GM19468 (cell line): ENCODE measurements around the gene TAF4B.
"Not testable (repeated sequence)": the region's sequence is repeated elsewhere in the genome, so short reads cannot be mapped to it uniquely, and the experiment has no call there.

Experiments
- ATAC-seq: cut with Tn5 transposase; IDR thresholded peaks from one replicate; pipeline ENCODE4 v1.9.1; 2021; ENCODE audit warnings: mild to moderate bottlenecking, moderate library complexity, moderate number of reproducible peaks; ENCODE audit not compliant: unreplicated experiment; ENCODE audit errors: extremely low read depth

The TAF4B gene

DNA sequence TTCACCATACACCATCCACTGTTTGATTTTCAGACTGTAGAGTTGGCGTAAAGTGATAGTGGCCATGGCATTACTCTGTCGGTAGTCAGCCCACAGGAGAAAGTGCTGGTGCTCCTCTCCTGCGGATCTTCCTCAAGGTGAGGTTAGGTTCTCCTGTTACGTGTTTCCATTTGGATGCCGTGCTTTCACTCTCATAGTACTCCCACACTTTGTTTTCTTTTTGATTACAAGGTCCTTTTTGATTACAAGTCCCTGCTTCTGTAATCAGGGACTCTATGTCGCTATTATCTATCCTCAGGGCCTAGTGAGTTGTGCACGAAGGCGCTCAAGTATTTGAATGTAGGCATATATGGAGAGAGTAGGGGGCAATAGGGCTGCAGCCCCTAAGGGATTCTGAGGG is 4.3 kb downstream of the TAF4B start:
- ATAC-seq: no peak

DNA sequence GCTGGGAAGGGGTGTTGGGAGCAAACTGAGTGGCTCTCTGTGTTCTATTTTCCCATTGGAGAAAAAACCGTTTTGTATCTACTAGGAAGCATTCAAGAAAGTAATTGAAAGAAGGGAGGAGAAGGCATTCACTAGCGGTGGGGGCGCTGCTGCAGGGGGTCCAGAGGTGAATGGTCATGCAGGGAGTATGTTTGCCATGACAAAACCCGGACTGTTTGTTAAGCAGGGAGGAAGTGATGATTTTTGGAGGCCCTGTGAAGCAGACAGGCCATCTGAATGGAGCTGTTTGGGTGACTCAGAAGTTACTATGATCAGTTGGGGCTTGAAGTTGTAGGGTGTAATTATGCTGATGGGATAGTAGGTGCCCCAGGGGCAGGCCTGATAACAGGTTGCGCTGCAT is 7.0 kb downstream of the TAF4B start:
- ATAC-seq: no peak

DNA sequence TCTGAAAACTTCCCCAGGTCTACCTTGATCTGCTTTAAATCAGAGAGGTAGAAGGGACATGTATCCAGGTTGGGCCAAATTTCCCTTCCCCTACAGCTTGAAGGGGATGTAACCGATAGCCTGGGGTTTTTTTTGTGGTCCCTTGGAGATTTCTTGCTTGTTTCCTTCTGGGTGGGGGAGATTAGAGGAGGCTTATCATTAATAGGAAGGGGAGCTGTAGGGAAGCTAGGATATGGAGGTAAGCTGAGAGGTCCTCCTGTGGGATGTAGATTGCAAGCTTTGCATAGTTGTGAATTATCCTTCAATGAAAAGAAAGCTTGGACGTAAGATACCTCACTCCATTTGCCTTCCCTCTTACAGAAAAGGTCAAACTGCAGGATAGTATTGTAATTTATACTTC is 11.1 kb downstream of the TAF4B start:
- ATAC-seq: not testable (repeated sequence)

DNA sequence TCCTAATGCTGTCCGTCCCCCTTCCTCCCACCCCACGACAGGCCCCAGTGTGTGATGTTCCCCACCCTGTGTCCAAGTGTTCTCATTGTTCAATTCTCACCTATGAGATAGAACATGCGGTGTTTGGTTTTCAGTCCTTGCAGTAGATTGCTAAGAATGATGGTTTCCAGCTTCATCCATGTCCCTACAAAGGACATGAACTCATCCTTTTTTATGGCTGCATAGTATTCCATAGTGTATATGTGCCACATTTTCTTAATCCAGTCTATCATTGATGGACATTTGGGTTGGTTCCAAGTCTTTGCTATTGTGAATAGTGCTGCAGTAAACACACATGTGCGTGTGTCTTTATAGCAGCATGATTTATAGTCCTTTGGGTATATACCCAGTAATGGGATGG is 12.5 kb downstream of the TAF4B start:
- ATAC-seq: not testable (repeated sequence)

DNA sequence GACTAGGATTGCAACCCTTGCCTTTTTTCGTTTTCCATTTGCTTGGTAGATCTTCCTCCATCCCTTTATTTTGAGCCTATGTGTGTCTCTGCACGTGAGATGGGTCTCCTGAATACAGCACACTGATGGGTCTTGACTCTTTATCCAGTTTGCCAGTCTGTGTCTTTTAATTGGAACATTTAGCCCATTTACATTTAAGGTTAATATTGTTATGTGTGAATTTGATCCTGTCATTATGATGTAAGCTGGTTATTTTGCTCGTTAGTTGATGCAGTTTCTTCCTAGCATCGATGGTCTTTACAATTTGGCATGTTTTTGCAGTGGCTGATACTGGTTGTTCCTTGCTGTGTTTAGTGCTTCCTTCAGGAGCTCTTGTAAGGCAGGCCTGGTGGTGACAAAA is 16.1 kb downstream of the TAF4B start:
- not testable (repeated sequence) for ATAC-seq

DNA sequence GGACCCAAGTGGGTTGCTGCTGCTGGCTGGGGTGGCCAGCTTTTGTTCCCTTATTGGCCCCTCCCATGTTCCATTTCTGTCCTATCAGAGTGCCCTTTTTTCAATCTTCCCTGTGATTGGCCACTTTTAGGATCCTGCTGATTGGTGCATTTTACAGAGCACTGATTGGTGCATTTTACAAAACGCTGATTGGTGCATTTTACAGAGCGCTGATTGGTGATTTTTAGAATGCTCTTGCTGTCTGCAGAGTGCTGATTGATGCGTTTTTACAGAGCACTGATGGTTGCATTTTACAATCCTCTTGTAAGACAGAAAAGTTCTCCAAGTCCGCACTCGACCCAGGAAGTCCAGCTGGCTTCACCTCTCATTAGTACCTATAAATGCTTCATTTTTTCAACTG is 19.2 kb downstream of the TAF4B start:
- not testable (repeated sequence) for ATAC-seq

DNA sequence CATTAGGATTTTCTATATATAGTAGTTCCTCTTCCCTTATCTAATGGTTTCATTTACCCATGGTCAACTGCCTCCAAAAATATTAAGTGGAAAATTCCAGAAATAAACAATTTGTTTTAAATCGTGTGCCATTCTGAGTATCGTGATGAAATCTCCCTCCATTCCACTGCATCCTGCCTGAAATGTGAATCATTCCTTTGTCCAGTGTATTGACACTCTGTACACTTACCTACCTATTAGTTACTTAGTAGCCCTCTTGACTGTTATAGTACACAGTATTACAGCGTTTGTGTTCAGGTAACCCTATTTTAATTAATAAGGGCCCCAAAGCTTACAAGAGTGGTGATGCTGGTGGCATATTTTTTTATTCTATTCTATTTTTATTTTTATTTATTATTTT is 26.2 kb downstream of the TAF4B start:
- ATAC-seq: no peak

DNA sequence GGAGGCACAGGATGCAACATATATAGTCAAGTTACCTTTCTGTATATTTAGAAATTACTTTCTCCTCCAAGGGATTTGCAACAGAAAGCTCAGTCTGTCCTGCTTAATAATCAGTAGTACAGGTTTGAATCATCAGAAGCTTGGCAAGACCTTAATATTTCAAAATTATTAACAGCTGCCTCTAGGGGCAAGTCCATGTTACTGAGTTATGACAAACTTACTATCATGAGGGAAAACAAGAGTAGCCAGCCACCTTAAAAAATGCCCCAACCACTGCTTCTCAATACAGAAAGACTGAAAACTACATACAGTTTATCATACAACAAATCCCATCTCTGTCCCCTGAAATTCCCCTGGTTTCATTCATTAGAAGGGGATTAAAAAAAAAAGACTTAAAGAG is 28.6 kb downstream of the TAF4B start:
- not testable (repeated sequence) for ATAC-seq

DNA sequence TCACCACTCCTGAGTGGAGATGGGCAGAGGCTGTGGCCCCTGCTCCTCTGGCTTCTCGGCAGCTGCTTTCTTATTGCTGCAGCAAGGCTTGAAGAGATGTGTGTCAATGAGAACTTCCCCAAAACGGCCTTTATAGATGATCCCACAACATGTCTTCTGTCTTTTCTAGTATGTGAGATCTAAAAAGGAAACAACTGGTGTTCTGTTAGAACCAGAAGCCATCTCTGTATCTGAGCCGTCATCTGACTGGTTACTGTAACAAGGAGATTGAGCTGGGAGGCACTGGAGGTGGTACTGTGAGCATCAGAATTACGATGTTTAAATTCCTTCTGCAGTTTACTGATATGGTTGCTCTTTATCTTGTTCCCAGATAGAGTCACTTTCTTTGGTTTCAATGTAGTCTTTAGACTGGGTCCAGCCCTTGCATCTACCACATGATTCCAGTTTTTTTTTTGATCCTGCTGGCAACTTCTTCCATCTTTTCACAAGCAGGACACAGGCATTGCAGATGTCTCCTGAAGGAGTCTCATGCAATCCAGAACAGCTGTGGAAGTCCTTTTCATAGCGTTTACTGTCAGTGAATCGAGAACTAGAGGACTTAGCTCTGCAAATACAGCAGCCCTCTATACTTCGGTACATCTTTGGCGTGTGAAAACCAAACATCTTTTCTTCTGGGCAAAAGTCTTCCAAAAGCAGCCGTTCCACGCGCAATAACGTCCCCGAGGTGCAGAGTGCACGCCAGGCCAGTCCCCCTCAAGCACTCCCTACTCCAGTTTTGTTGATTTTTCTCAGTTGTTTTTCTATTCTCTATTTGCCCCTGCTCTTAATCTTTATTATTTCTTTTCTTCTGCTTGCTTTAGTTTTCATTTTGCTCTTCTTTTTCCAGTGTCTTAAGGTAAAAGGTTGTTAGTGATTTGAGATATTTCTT is 29.7 kb downstream of the TAF4B start:
- ATAC-seq: no peak

DNA sequence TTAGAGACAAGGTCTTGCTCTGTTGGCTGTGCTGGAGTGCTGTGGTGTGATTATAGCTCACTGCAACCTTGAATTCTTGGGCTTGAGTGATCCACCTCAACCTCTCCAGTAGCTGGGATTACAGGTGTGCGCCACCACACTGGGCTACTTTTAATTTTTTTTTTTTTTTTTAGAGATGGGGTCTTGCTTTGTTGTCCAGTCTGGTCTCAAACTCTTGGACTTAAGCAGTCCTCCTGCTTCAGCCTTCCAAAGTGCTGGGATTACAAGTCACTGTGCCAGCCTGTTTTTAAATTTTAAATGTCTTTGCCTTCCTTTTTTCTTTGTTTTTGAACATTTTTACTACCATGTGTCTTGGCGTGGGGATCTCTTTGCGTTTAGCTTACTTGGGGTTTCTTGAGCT is 32.5 kb downstream of the TAF4B start:
- ATAC-seq: no peak

DNA sequence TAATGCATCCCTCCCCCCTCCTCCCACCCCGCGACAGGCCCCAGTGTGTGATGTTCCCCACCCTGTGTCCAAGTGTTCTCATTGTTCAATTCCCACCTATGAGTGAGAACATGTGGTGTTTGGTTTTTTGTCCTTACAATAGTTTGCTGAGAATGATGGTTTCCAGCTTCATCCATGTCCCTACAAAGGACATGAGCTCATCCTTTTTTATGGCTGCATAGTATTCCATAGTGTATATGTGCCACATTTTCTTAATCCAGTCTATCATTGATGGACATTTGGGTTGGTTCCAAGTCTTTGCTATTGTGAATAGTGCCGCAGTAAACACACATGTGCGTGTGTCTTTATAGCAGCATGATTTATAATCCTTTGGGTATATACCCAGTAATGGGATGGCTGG is 33.2 kb downstream of the TAF4B start:
- not testable (repeated sequence) for ATAC-seq

DNA sequence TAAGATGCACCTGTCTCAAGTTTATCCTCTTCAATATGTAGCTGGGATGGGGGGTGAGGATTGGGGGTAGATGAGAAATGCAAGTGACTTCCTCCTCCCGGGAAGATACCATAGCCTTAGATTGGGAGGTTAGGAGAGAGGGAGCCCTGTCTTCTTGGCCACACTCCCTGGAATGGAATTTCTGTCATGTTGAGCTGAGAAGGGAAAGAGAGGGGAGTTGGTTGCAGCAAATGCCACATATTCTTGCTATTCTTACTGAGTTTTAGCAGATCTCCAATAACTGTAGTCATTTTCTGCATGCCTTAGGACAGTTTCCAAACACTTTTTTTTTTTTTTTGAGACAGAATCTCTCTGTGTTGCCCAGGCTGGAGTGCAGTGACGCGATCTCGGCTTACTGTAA is 35.9 kb downstream of the TAF4B start:
- ATAC-seq: no peak

DNA sequence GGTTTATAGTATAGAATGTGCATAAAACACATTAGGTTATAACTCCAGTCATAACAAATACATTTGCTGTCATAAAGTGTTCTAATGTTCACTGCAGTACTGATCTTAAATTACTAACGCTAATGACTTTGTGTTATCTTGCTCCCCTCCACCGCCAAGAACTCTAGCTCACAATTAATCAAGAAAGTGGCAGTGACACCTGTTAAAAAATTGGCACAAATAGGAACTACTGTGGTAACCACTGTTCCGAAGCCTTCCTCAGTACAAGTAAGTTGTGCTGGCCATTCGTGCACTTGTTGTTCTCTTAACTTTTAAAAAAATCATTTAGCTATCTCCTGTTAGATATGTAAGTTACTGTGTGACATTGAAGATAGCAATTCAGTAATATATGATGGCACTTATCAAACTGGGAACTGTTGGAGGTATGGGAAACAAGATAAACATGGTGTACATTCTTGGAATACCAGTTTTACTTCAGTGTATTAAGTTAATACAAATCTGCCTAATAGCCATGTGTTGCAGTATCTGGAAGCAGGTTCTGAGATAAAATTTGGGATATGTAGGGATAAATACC is 41.2 kb downstream of the TAF4B start:
- no peak for ATAC-seq

DNA sequence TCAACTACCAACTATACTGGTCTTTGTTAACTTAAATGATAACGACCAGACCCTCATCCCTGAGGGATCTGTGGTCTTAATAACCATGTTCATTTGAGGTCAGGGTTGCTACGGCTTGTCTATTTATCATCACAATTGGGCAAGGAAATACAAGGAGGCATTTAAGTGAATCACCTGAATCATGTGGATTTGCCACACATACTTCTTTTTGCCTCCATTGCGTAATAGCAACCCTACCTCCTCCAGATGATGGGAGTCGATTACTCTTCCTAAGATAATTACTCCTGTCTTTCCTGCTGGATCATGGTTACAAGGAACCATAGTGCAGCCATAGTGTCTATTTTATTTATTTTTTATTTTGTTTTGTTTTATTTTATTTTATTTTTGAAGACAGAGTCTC is 42.2 kb downstream of the TAF4B start:
- ATAC-seq: no peak

DNA sequence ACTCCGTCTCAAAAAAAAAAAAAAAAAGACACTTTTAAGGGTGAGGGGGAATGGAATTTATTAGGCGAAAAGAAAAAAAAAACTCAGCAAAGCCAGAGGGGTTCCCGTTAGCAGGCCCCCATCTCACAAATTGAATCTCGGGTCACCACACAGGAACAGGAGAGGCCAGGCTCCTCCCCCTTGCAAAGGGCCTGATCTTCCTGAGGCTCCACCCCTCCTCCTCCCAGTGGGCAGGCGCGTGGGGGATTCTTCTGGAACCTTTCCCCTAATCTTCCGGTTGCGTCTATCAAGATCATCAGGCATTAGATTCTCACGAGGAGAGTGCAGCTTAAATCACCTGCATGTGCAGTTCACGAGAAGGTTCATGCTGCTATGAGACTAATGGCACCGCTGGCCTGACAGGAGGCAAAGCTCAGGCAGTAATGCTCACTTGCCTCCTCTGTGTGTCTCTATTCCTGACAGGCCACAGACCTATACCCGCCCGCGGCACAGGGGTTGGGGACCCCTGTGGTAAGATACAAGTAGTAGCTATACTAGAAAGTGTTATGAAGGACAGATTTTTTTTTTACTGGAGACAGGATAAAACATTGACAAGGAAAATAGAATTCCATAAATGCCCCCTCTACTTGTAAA is 45.8 kb downstream of the TAF4B start:
- ATAC-seq: no peak

DNA sequence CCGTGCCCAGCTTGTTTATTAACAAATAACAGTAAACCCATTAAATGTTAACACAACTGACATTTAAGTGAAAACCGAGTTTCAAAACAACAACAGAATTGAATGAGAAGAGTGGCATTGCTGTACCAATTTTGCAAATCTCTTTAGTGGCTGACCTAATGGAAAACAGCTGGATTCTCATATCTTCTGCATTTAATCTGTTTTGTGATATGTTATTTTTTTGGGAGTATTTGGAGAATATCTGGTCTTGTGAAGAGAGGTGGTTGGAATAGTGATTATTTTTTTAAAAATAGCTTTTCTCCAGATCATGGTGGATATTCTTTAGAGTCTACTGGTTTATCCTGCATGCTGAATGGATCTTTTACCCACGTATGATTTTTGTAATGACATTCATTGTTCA is 51.1 kb downstream of the TAF4B start:
- no peak for ATAC-seq

DNA sequence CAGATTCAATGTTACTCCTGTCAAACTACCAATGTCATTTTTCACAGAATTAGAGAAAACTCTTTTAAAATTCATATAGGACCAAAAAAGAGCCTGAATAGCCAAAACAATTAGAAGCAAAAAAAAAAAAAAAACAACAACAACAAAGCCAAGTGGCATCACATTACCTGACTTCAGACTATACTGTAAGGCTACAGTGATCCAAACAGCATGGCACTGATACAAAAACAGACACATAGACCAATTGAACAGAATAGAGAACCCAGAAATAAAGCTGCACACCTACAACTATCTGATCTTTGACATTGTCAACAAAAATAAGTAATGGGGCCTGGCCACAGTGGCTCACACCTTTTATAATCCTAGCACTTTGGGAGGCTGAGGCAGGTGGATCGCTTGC is 53.2 kb downstream of the TAF4B start:
- no peak for ATAC-seq

DNA sequence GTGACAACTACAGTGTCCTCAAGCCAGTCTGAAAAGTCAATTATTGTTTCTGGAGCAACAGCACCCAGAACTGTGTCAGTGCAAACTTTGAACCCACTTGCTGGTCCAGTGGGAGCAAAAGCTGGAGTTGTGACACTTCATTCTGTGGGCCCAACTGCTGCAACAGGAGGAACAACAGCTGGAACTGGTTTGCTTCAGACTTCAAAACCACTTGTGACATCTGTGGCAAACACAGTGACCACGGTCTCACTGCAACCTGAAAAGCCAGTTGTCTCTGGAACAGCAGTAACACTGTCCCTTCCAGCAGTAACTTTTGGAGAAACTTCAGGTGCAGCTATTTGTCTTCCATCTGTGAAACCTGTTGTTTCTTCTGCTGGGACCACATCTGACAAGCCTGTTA is 59.8 kb downstream of the TAF4B start:
- ATAC-seq: no peak

DNA sequence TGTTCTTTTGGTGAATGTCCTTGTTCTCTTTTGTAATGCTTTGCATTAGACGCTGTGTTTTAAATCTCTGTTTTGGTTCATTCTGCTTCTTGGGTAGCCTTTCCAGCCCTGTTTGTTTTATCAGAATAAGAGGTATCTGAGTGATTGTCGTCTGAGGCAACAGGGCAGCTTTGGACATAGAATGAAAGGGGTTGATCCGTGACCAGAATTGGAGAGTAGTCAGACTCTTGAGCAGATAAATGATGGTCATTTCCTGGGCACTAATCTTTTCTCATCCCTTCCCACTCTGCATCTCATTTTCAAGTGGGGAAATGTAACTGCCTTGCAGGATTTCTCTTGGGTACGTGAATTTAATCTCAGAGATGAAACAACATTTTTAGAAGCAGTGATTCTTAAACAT is 61.4 kb downstream of the TAF4B start:
- no peak for ATAC-seq

DNA sequence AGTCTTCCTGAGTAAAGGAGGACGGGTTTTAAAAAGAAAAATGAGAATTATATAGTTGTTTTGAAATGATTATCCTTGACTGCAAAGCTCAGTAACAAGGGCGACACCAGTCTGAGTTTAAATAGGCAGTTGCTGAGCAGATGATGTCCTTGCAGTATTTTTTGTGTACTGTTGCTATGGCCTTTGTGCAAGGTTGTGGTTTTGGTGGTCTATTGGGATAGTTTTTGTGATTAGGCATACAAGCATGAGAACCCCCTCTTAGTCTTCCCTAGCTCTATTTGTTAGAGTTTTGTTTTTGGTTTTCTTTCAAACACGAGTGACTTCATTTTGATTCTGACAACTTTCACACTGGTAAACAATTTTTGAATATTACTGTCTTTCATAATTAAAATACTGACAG is 64.1 kb downstream of the TAF4B start:
- ATAC-seq: no peak

DNA sequence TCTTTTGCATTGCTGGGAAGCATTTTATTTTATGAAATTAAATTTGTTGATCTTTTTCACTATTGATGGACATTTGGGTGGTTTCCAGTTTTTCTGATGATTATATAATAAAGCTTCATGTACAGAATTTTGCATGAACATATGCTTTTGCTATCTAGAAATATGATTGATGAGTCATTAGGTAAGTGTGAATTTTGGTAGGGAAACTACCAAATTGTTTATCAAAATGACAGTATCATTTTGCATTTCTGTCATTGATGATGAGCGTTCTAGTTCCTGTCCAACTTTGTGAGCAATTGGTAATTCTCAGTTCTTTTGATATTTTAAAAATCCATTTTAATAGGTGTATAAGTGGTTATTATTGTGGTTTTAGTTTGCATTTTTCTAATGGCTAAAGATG is 67.7 kb downstream of the TAF4B start:
- no peak for ATAC-seq
